ENCODE measurements around the gene SMC3.
"Not testable (repeated sequence)": the region's sequence is repeated elsewhere in the genome, so short reads cannot be mapped to it uniquely, and the experiment has no call there.

The SMC3 gene

GRCh38 chr10:110584006-110584405 lies 16.5 kb downstream of the SMC3 start:
- DNase-seq (ENCODE audit: low spot score), result no peak

- no peak for DNase-seq (ENCODE audit: low spot score)
These were observed 24.3 kb downstream of the SMC3 start for GRCh38 chr10:110591760-110592159.

- DNase-seq (ENCODE audit: low spot score), result no peak
These were observed 30.0 kb downstream of the SMC3 start for GRCh38 chr10:110597476-110597875.

- DNase-seq (ENCODE audit: low spot score), result peak; percentile 35
These were observed 33.1 kb downstream of the SMC3 start for GRCh38 chr10:110600487-110601101.

GRCh38 chr10:110601581-110601980 lies 34.1 kb downstream of the SMC3 start:
- DNase-seq (ENCODE audit: low spot score), result no peak

- DNase-seq (ENCODE audit: low spot score), result no peak
These were observed 40.6 kb downstream of the SMC3 start for GRCh38 chr10:110608087-110608486.

- no peak for DNase-seq (ENCODE audit: low spot score)
These were observed 42.1 kb downstream of the SMC3 start for GRCh38 chr10:110609605-110610004.

- DNase-seq (ENCODE audit: low spot score), result peak; percentile 58
These were observed 42.8 kb downstream of the SMC3 start for GRCh38 chr10:110610308-110610774.

- not testable (repeated sequence) for DNase-seq (ENCODE audit: low spot score)
These were observed 43.3 kb downstream of the SMC3 start for GRCh38 chr10:110610781-110611180.

- no peak for DNase-seq (ENCODE audit: low spot score)
These were observed 44.6 kb downstream of the SMC3 start for GRCh38 chr10:110612087-110612486.

- DNase-seq (ENCODE audit: low spot score), result no peak
These were observed 45.1 kb downstream of the SMC3 start for GRCh38 chr10:110612629-110613028.

GRCh38 chr10:110613341-110613995 lies 46.0 kb downstream of the SMC3 start:
- DNase-seq (ENCODE audit: low spot score), result no peak

- no peak for DNase-seq (ENCODE audit: low spot score)
These were observed 46.6 kb downstream of the SMC3 start for GRCh38 chr10:110613996-110614495.

- no peak for DNase-seq (ENCODE audit: low spot score)
These were observed 47.7 kb downstream of the SMC3 start for GRCh38 chr10:110615057-110615747.

- no peak for DNase-seq (ENCODE audit: low spot score)
These were observed 49.1 kb downstream of the SMC3 start for GRCh38 chr10:110616493-110617033.

GRCh38 chr10:110617425-110618229 lies 50.1 kb downstream of the SMC3 start:
- no peak for DNase-seq (ENCODE audit: low spot score)

- no peak for DNase-seq (ENCODE audit: low spot score)
These were observed 50.7 kb downstream of the SMC3 start for GRCh38 chr10:110618230-110618610.

- DNase-seq (ENCODE audit: low spot score), result no peak
These were observed 52.3 kb downstream of the SMC3 start for GRCh38 chr10:110619514-110620397.

GRCh38 chr10:110620398-110620719 lies 52.9 kb downstream of the SMC3 start:
- no peak for DNase-seq (ENCODE audit: low spot score)

GRCh38 chr10:110623316-110623715 lies 55.8 kb downstream of the SMC3 start:
- DNase-seq (ENCODE audit: low spot score), result not testable (repeated sequence)

GRCh38 chr10:110625356-110625894 lies 57.9 kb downstream of the SMC3 start:
- DNase-seq (ENCODE audit: low spot score), result no peak

Data from germinal center (tissue), 1 donor.